Measurements from ENCODE around the gene NCOA5. TPM values are rescaled to one million over a fixed set of nuclear protein-coding genes. Genes with fewer than 3 reads are reported as not detected.

Gene NCOA5
- total and polyA plus RNA-seq, 10 of the 15 experiments (the other 5 are each of a cell fraction or from before 2014, with no cell fraction given) = 7.7 to 38.1 (median 30.1) TPM

- Histone ChIP-seq H3K79me2 (ENCODE audit: control insufficient read depth, insufficient read depth, low read length) (no peaks in the 10 kb centered on the region), H3K36me3 (ENCODE audit: control insufficient read depth in 2 of 2, insufficient read depth in 2 of 2, low read length in 1 of 2) (no peaks in the 10 kb centered on the region), H4K20me1 (ENCODE audit: control insufficient read depth, insufficient read depth) (no peaks in the 10 kb centered on the region), H3K4me3 (no peak overlapping the region), H3K9me3 (replicated peaks; ENCODE audit: control insufficient read depth, insufficient read depth, low read length) (no peaks in the 10 kb centered on the region; the same call in 2 of the 3 replicates), H2AFZ (ENCODE audit: control insufficient read depth, low read depth, low read length) (no peak overlapping the region), H3K9ac (ENCODE audit: control insufficient read depth, insufficient read depth, low read length) (no peak overlapping the region), H3K27me3 (replicated peaks in 1 of 2; ENCODE audit: control insufficient read depth in 2 of 2, insufficient read depth in 2 of 2, low read length in 1 of 2) (no peaks in the 10 kb centered on the region), H3K4me1 (ENCODE audit: control insufficient read depth, insufficient read depth, low read length) (peaks cover 22% of the 10 kb centered on the region), H3K27ac (ENCODE audit: control insufficient read depth, insufficient read depth) (no peak overlapping the region), H3K4me2 (ENCODE audit: control insufficient read depth, insufficient read depth) (no peak overlapping the region)
- ChIA-PET SMC1A (ENCODE audit: uncharacterized antibody, unreplicated experiment) (no interaction called here), POLR2A (no interaction called here), CTCF (interaction anchor here (1.1 kb wide), 1 partner anchor 24 kb away, joined by 3 read pairs; no protein-coding TSS in a partner anchor), RAD21 (ENCODE audit: unreplicated experiment) (interaction anchor here (0.6 kb wide), 1 partner anchor 9 kb away, joined by 3 read pairs; no protein-coding TSS in a partner anchor)
- TF ChIP-seq ZNF687 (IDR thresholded peaks at IDR 0.05) (no peak), NFXL1 (IDR thresholded peaks at IDR 0.05; ENCODE audit: borderline replicate concordance) (no peak), YY1 (IDR thresholded peaks at IDR 0.05; ENCODE audit: low read depth, low read length) (no peak), RUNX3 (IDR thresholded peaks at IDR 0.05; ENCODE audit: low read length) (no peak), ZBTB11 (CRISPR knock-in tag; IDR thresholded peaks at IDR 0.05) (no peak)
- TF ChIP-seq, protein P1, sequence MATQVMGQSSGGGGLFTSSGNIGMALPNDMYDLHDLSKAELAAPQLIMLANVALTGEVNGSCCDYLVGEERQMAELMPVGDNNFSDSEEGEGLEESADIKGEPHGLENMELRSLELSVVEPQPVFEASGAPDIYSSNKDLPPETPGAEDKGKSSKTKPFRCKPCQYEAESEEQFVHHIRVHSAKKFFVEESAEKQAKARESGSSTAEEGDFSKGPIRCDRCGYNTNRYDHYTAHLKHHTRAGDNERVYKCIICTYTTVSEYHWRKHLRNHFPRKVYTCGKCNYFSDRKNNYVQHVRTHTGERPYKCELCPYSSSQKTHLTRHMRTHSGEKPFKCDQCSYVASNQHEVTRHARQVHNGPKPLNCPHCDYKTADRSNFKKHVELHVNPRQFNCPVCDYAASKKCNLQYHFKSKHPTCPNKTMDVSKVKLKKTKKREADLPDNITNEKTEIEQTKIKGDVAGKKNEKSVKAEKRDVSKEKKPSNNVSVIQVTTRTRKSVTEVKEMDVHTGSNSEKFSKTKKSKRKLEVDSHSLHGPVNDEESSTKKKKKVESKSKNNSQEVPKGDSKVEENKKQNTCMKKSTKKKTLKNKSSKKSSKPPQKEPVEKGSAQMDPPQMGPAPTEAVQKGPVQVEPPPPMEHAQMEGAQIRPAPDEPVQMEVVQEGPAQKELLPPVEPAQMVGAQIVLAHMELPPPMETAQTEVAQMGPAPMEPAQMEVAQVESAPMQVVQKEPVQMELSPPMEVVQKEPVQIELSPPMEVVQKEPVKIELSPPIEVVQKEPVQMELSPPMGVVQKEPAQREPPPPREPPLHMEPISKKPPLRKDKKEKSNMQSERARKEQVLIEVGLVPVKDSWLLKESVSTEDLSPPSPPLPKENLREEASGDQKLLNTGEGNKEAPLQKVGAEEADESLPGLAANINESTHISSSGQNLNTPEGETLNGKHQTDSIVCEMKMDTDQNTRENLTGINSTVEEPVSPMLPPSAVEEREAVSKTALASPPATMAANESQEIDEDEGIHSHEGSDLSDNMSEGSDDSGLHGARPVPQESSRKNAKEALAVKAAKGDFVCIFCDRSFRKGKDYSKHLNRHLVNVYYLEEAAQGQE (IDR thresholded peaks at IDR 0.05; ENCODE audit: low read depth, low read length) = no peak
- no peak for FAIRE-seq
- no TSS peak for BruUV-seq (replicated peaks)
- no peak for ATAC-seq
- no peak for DNase-seq (ENCODE audit: low read depth, low spot score)
- in situ Hi-C loops (cut with MboI) = no loop called here
- intact Hi-C loops (cut with micrococcal nuclease; ENCODE audit: unreplicated experiment) = no loop called here
- WGBS (ENCODE audit: insufficient coverage, insufficient replicate concordance, low lambda C conversion rate, missing lambda C conversion rate) = 40% methylated on average over 3 of the region's 3 CpGs
Observed at GRCh38 chr20:46104262-46104661, 14.5 kb upstream of the NCOA5 start.

Measured in GM12878 (cell line).